BLaER1 treated with 17β-estradiol and CSF1 and Interleukin-3, amounts not matched to agents 10 nM and 100 nM (cell line): ENCODE measurements around the gene APP.

Experiments
- H3K27ac ChIP-seq, 11 experiments: shearing (Covaris generic); formaldehyde crosslinking; 2 replicates each; pipeline ENCODE4 v1.8.1; 2022
- H3K27me3 ChIP-seq, 11 experiments: shearing (Covaris generic); formaldehyde crosslinking; 2 replicates each; pipeline ENCODE4 v1.8.1; 2022
- H3K36me3 ChIP-seq, 11 experiments: shearing (Covaris generic); formaldehyde crosslinking; 2 replicates each; pipeline ENCODE4 v1.8.1; 2022
- H3K4me1 ChIP-seq, 10 experiments: shearing (Covaris generic); formaldehyde crosslinking; 2 replicates each; pipeline ENCODE4 v1.8.1; 2022
- H3K4me2 ChIP-seq, 11 experiments: shearing (Covaris generic); formaldehyde crosslinking; 2 replicates each; pipeline ENCODE4 v1.8.1; 2022
- H3K4me3 ChIP-seq, 10 experiments: shearing (Covaris generic); formaldehyde crosslinking; 2 replicates each; pipeline ENCODE4 v1.8.1; 2022
- H3K9ac ChIP-seq, 11 experiments: shearing (Covaris generic); formaldehyde crosslinking; 2 replicates each; pipeline ENCODE4 v1.8.1; 2022
- H3K9me3 ChIP-seq, 11 experiments: shearing (Covaris generic); formaldehyde crosslinking; replicated peaks in 1 of 11; 2 replicates each; pipeline ENCODE4 v1.8.1; 2022
- H4K20me1 ChIP-seq, 11 experiments: shearing (Covaris generic); formaldehyde crosslinking; 2 replicates each; pipeline ENCODE4 v1.8.1; 2022
- Cebpa-rat ChIP-seq, 11 experiments: shearing (Covaris generic); IDR thresholded peaks; 2 replicates each; pipeline ENCODE4 v1.8.1; 2022

APP gene

DNA sequence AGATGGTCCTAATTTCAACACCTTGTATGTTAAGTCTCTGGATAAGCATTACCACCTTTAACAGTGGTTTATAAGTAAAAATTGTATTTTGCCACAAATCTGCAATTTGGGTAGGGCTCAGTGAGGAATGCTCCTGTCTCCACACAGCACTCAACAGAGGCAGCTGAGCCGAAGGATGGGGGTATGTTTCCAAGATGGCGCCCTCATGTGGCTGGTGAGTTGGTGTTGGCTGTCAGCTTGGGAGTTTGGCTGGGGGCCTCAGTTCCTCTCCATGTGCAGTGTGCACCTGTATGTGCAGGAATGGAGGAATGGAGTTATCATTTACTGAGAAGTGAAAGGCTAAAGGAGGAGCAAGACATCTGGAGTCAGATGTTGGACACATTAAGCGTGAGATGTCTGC lies 299.0 kb downstream of the APP start:
- Histone ChIP-seq H3K9ac (no peak overlapping the region), H3K4me3 (no peak overlapping the region), H3K4me2 (no peak overlapping the region)

GRCh38 chr21:25870084-25870483 lies 300.5 kb downstream of the APP start:
- Histone ChIP-seq H3K4me2 (no peak overlapping the region), H3K27me3 (no peaks in the 10 kb centered on the region), H3K9me3 (peaks cover 0 to 12% (median 0%) of the 10 kb centered on the region in 11 experiments; a peak in 10 of 22 replicates), H4K20me1 (no peaks in the 10 kb centered on the region), H3K4me3 (no peak overlapping the region), H3K9ac (no peak overlapping the region), H3K27ac (no peak overlapping the region), H3K4me1 (peaks cover 0 to 11% (median 9%) of the 10 kb centered on the region in 10 experiments; a peak in 12 of 20 replicates), H3K36me3 (peaks cover 0 to 17% (median 0%) of the 10 kb centered on the region in 11 experiments; a peak in 4 of 22 replicates)
- no peak for TF ChIP-seq Cebpa-rat (IDR thresholded peaks at IDR 0.05)

More for the DNA sequence above, 299.0 kb downstream of the APP start:
- Histone ChIP-seq H3K4me1 (peaks cover 0 to 8% (median 5%) of the 10 kb centered on the region in 10 experiments; a peak in 12 of 20 replicates), H3K36me3 (peaks cover 0 to 17% (median 0%) of the 10 kb centered on the region in 11 experiments; a peak in 4 of 22 replicates), H4K20me1 (no peaks in the 10 kb centered on the region), H3K27me3 (no peaks in the 10 kb centered on the region), H3K27ac (no peak overlapping the region), H3K9me3 (peaks cover 0 to 12% (median 0%) of the 10 kb centered on the region in 11 experiments; a peak in 10 of 22 replicates)
- no peak for TF ChIP-seq Cebpa-rat (IDR thresholded peaks at IDR 0.05)

GRCh38 chr21:25867061-25867460 lies 303.5 kb downstream of the APP start:
- no peak overlapping the region for H3K27ac ChIP-seq
- no peaks in the 10 kb centered on the region for H4K20me1 ChIP-seq
- H3K27me3 ChIP-seq: no peaks in the 10 kb centered on the region
- TF ChIP-seq Cebpa-rat (IDR thresholded peaks at IDR 0.05): no peak
- peaks cover 0 to 11% (median 9%) of the 10 kb centered on the region in 10 experiments; a peak in 12 of 20 replicates for H3K4me1 ChIP-seq
- no peak overlapping the region for H3K4me2 ChIP-seq
- no peak overlapping the region for H3K9ac ChIP-seq
- H3K4me3 ChIP-seq: no peak overlapping the region
- H3K36me3 ChIP-seq: peaks cover 0 to 3% (median 0%) of the 10 kb centered on the region in 11 experiments; a peak in 1 of 22 replicates
- H3K9me3 ChIP-seq: peaks cover 0 to 4% (median 0%) of the 10 kb centered on the region in 11 experiments; a peak in 1 of 22 replicates

GRCh38 chr21:25863747-25864146 lies 306.8 kb downstream of the APP start:
- Histone ChIP-seq H3K4me3 (no peak overlapping the region), H3K9me3 (peaks cover 0 to 3% (median 0%) of the 10 kb centered on the region in 11 experiments; a peak in 1 of 22 replicates), H3K27me3 (no peaks in the 10 kb centered on the region), H4K20me1 (no peaks in the 10 kb centered on the region), H3K4me1 (peaks cover 0 to 11% (median 9%) of the 10 kb centered on the region in 10 experiments; a peak in 12 of 20 replicates), H3K27ac (no peak overlapping the region), H3K4me2 (no peak overlapping the region), H3K9ac (no peak overlapping the region), H3K36me3 (no peaks in the 10 kb centered on the region)
- no peak for TF ChIP-seq Cebpa-rat (IDR thresholded peaks at IDR 0.05)

DNA sequence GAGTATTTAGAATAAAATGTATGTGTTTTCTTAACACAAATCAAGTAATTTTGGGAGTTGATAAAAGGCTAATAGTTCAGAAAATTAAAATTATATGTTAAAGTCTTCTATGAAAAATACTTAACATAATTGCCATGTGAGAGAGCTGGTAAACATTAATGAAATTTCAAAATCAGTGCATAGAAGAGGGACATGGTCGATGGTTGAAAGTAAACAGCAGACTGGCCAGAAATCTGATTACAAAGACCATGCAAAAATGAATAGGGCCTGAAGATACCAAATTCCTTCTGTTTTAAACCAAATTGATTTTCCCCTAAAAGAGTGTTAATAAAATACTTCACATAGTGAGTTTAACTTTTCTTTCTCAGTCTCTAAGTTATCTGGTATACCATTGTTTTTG lies 307.5 kb downstream of the APP start:
- Histone ChIP-seq H3K27me3 (no peaks in the 10 kb centered on the region), H3K9me3 (peaks cover 0 to 3% (median 0%) of the 10 kb centered on the region in 11 experiments; a peak in 1 of 22 replicates), H3K27ac (no peak overlapping the region), H3K36me3 (no peaks in the 10 kb centered on the region), H3K4me2 (no peak overlapping the region), H3K4me3 (no peak overlapping the region), H3K9ac (no peak overlapping the region), H3K4me1 (peaks cover 0 to 11% (median 9%) of the 10 kb centered on the region in 10 experiments; a peak in 12 of 20 replicates), H4K20me1 (no peaks in the 10 kb centered on the region)
- no peak for TF ChIP-seq Cebpa-rat (IDR thresholded peaks at IDR 0.05)

DNA sequence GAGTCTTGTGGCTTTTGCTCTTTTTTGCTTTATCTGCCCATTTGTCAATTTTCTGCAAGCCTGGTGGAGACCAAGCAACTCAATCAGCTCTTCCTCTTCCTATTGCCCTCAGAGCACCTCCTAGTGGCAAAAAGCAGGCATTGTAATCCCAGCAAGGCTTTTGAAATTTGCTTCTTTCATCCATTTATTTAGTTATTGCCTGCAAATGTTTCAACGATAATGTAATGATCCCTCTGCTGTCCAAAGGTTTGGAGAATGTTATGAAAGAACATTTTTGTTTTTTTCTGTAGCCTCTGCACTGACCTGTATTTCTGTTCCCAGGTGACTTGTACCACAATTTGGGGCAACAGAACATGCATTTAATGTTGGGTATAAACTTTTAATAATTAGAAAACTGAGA lies 308.0 kb downstream of the APP start:
- H3K4me2 ChIP-seq: no peak overlapping the region

DNA sequence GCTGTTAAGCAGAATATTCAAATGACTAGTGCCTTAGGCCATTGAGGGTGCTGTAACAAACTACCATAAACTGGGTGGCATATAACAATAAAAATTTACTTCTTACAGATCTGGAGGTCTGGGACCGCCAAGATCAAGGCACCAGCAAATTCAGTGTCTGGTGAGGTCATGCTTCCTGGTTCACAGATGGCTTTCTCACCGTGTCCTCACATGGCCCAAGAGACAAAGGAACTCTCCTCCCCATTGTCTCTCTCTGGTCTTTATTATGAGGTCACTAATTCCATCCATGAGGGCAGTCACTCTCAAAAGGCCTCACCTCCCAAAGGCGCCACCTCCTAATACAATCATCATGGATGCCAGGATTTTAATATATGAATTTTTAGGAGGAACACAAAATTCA lies 308.5 kb downstream of the APP start:
- H3K9ac ChIP-seq: no peak overlapping the region
- peaks cover 0 to 3% (median 0%) of the 10 kb centered on the region in 11 experiments; a peak in 2 of 22 replicates for H3K9me3 ChIP-seq
- H3K4me3 ChIP-seq: no peak overlapping the region
- no peak overlapping the region for H3K27ac ChIP-seq
- no peaks in the 10 kb centered on the region for H3K36me3 ChIP-seq
- H3K27me3 ChIP-seq: no peaks in the 10 kb centered on the region
- H3K4me2 ChIP-seq: no peak overlapping the region
- peaks cover 0 to 15% (median 10%) of the 10 kb centered on the region in 10 experiments; a peak in 12 of 20 replicates for H3K4me1 ChIP-seq
- no peaks in the 10 kb centered on the region for H4K20me1 ChIP-seq
- no peak for TF ChIP-seq Cebpa-rat (IDR thresholded peaks at IDR 0.05)

More for the DNA sequence above, 308.0 kb downstream of the APP start:
- no peaks in the 10 kb centered on the region for H3K27me3 ChIP-seq
- H3K9me3 ChIP-seq: peaks cover 0 to 3% (median 0%) of the 10 kb centered on the region in 11 experiments; a peak in 1 of 22 replicates
- H3K9ac ChIP-seq: no peak overlapping the region
- H4K20me1 ChIP-seq: no peaks in the 10 kb centered on the region
- no peaks in the 10 kb centered on the region for H3K36me3 ChIP-seq
- H3K27ac ChIP-seq: no peak overlapping the region
- no peak overlapping the region for H3K4me3 ChIP-seq
- no peak for TF ChIP-seq Cebpa-rat (IDR thresholded peaks at IDR 0.05)
- H3K4me1 ChIP-seq: peaks cover 0 to 11% (median 9%) of the 10 kb centered on the region in 10 experiments; a peak in 12 of 20 replicates

- Histone ChIP-seq H3K4me1 (peaks cover 0 to 5% (median 0%) of the 10 kb centered on the region in 10 experiments; a peak in 4 of 20 replicates), H3K9ac (no peak overlapping the region), H3K4me3 (no peak overlapping the region), H3K4me2 (no peak overlapping the region), H3K9me3 (peaks cover 0 to 7% (median 0%) of the 10 kb centered on the region in 11 experiments; a peak in 3 of 22 replicates), H3K27ac (no peak overlapping the region), H4K20me1 (no peaks in the 10 kb centered on the region), H3K27me3 (no peaks in the 10 kb centered on the region), H3K36me3 (no peaks in the 10 kb centered on the region)
- TF ChIP-seq Cebpa-rat (IDR thresholded peaks at IDR 0.05): no peak
Observed at GRCh38 chr21:25859235-25859929, 311.2 kb downstream of the APP start.

GRCh38 chr21:25858325-25858724 lies 312.2 kb downstream of the APP start:
- Histone ChIP-seq H3K9ac (no peak overlapping the region), H3K27me3 (no peaks in the 10 kb centered on the region), H3K4me2 (no peak overlapping the region), H4K20me1 (no peaks in the 10 kb centered on the region), H3K9me3 (peaks cover 0 to 7% (median 0%) of the 10 kb centered on the region in 11 experiments; a peak in 3 of 22 replicates), H3K27ac (no peak overlapping the region), H3K4me3 (no peak overlapping the region), H3K36me3 (no peaks in the 10 kb centered on the region), H3K4me1 (peaks cover 0 to 5% (median 0%) of the 10 kb centered on the region in 10 experiments; a peak in 4 of 20 replicates)
- no peak for TF ChIP-seq Cebpa-rat (IDR thresholded peaks at IDR 0.05)
